ENCODE measurements around the gene NFATC1.

DNA sequence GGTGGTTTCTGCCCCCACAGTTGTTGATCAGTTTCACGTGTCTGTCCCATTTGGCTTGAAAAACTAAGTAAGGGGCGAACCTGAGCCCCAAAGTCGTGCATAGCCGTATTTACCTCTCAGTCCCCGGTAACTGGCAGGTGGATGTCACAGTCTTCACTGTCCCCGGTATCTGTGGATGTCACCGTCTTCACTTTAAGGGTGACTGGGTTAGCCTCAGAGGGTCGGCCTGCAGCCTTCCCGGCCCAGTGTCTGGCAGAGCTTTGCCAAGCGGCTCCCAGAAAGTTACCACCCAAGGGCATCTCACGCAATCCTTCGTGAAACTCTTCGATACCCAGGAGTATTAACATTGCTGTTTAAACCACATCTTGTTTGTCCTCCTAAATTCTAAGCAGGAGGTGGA lies 158.6 kb downstream of the NFATC1 start:
- TF ChIP-seq, protein P1, sequence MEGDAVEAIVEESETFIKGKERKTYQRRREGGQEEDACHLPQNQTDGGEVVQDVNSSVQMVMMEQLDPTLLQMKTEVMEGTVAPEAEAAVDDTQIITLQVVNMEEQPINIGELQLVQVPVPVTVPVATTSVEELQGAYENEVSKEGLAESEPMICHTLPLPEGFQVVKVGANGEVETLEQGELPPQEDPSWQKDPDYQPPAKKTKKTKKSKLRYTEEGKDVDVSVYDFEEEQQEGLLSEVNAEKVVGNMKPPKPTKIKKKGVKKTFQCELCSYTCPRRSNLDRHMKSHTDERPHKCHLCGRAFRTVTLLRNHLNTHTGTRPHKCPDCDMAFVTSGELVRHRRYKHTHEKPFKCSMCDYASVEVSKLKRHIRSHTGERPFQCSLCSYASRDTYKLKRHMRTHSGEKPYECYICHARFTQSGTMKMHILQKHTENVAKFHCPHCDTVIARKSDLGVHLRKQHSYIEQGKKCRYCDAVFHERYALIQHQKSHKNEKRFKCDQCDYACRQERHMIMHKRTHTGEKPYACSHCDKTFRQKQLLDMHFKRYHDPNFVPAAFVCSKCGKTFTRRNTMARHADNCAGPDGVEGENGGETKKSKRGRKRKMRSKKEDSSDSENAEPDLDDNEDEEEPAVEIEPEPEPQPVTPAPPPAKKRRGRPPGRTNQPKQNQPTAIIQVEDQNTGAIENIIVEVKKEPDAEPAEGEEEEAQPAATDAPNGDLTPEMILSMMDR (IDR thresholded peaks at IDR 0.05; ENCODE audit: low read depth, low read length) = no peak
- no peak for TF ChIP-seq EZH2phosphoT487 (IDR thresholded peaks at IDR 0.05; ENCODE audit: low read depth)

All from OCI-LY3 (cell line).